OCI-LY1 (cell line): ENCODE data around the gene MCEMP1.
A peak's percentile ranks its signal among the peaks of the same experiment; 100 is the strongest.

Experiments used
- H2AFZ ChIP-seq: fragments of 200-600 bp; sonication (generic), shearing (Covaris generic); 2 replicates; pipeline ENCODE4 v1.6.0; 2014; ENCODE audit warnings: antibody characterized with exemption, mild to moderate bottlenecking, low read length
- H3F3A ChIP-seq: fragments of 200-600 bp; sonication (generic), shearing (Covaris generic); 2 replicates; pipeline ENCODE4 v1.6.0; 2014; ENCODE audit warnings: mild to moderate bottlenecking, antibody characterized with exemption, low read length, moderate library complexity; ENCODE audit not compliant: insufficient read depth
- H3K27ac ChIP-seq: fragments of 200-600 bp; sonication (generic); 2 replicates; pipeline ENCODE4 v1.5.1; 2014; ENCODE audit warnings: low read length, mixed run types, mild to moderate bottlenecking, low read depth; ENCODE audit not compliant: poor library complexity, severe bottlenecking
- H3K27me3 ChIP-seq: fragments of 200-600 bp; sonication (generic); 2 replicates; pipeline ENCODE4 v1.6.0; 2014; ENCODE audit warnings: antibody characterized with exemption, mild to moderate bottlenecking, low read length, moderate library complexity; ENCODE audit not compliant: insufficient read depth
- H3K36me3 ChIP-seq: fragments of 200-600 bp; sonication (generic); 2 replicates; pipeline ENCODE4 v1.6.1; 2014; ENCODE audit warnings: mild to moderate bottlenecking, antibody characterized with exemption, low read length, moderate library complexity, mixed read lengths; ENCODE audit not compliant: insufficient read depth
- H3K4me1 ChIP-seq: fragments of 200-600 bp; sonication (generic); 2 replicates; pipeline ENCODE4 v1.5.1; 2014; ENCODE audit warnings: mild to moderate bottlenecking, low read length, moderate library complexity; ENCODE audit not compliant: insufficient read depth, severe bottlenecking
- H3K4me2 ChIP-seq: fragments of 200-600 bp; sonication (generic), shearing (Covaris generic); 2 replicates; pipeline ENCODE4 v1.6.1; 2014; ENCODE audit warnings: low read length
- H3K4me3 ChIP-seq: fragments of 200-600 bp; sonication (generic); 2 replicates; pipeline ENCODE4 v1.5.1; 2014; ENCODE audit warnings: low read length, low read depth, mild to moderate bottlenecking, mixed read lengths; ENCODE audit not compliant: poor library complexity, severe bottlenecking
- H3K79me2 ChIP-seq: fragments of 200-600 bp; shearing (Covaris generic); 2 replicates; pipeline ENCODE4 v1.6.1; 2016; ENCODE audit warnings: mixed run types, low read length, mixed read lengths; ENCODE audit not compliant: insufficient read depth
- H3K9ac ChIP-seq: fragments of 200-600 bp; sonication (generic), shearing (Covaris generic); 2 replicates; pipeline ENCODE4 v1.6.1; 2014; ENCODE audit warnings: mild to moderate bottlenecking, low read length, mixed read lengths
- H3K9me2 ChIP-seq: fragments of 200-600 bp; sonication (generic), shearing (Covaris generic); 2 replicates; pipeline ENCODE4 v1.6.1; 2014; ENCODE audit warnings: low read depth, mild to moderate bottlenecking, low read length, mixed read lengths
- H3K9me3 ChIP-seq: fragments of 200-600 bp; shearing (Covaris generic); 2 replicates; pipeline ENCODE4 v1.6.1; 2014; ENCODE audit warnings: low read length, mixed read lengths
- H4K20me1 ChIP-seq: fragments of 200-600 bp; sonication (generic), shearing (Covaris generic); 2 replicates; pipeline ENCODE4 v1.6.0; 2016; ENCODE audit warnings: mild to moderate bottlenecking, low read length; ENCODE audit not compliant: insufficient read depth
- CTCF ChIP-seq: fragments of 200-600 bp; sonication (generic), shearing (Covaris generic); IDR thresholded peaks from 2 replicates; pipeline ENCODE4 v1.5.1; 2017; ENCODE audit warnings: mild to moderate bottlenecking, antibody characterized with exemption, low read length, moderate library complexity, mixed read lengths
- EZH2 ChIP-seq: fragments of 200-600 bp; sonication (generic), shearing (Covaris generic); IDR thresholded peaks from 2 replicates; pipeline ENCODE4 v1.8.0; 2017; ENCODE audit warnings: borderline replicate concordance, mixed run types, mild to moderate bottlenecking, antibody characterized with exemption, low read length, moderate library complexity, mixed read lengths

Gene MCEMP1

DNA sequence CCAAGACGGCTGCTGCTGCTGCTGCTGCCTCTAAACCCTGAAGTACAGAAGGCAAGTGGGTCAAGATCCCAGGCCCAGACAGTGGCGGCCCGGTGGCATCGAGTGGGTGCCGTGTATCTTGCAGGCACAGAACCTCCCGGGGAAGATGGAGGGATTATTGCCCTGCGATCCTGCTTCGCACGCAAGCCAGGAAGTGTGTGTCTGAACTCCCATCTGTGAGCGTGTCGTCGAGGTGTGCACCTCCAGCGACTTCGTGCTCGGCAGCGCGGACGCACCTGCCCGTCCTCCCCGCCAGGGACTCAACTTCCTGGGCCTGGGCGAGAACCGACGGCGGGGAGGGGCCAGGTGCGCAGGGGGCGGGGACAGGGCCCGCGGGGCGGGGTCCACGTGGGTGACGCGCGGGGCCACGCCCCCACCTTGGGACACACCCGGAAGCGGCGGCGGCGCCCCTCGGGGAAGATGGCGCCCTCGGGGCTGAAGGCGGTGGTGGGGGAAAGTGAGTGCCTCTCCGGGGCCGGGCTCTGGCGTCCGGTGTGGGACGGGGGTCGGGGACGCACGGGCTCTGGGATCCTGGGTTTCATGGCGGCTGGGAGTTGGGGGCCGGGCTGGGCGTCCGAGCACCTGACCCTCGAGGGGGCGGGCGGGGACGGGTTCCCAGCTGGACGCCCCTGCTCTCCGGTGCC, 40.1 kb upstream of the MCEMP1 start, which contains the start of gene STXBP2:
Gene STXBP2, plus strand, starts transcription at position 420 of the 683 bp plus-strand sequence. Its CDS starts 40 bp downstream, at position 460.
- Histone ChIP-seq H3F3A (no peaks in the 10 kb centered on the region; the same call in 1 of the 2 replicates), H3K27me3 (no peaks in the 10 kb centered on the region), H3K9me2 (no peaks in the 10 kb centered on the region), H3K79me2 (no peaks in the 10 kb centered on the region), H3K9ac (peak within 1 kb of the TSS; percentile 99), H3K27ac (peak within 1 kb of the TSS; percentile 18), H3K4me3 (peak within 1 kb of the TSS; percentile 100), H3K4me2 (peak within 1 kb of the TSS; percentile 99), H3K4me1 (peaks cover 13% of the 10 kb centered on the region), H4K20me1 (no peaks in the 10 kb centered on the region), H3K36me3 (no peaks in the 10 kb centered on the region; the same call in 1 of the 2 replicates), H3K9me3 (no peaks in the 10 kb centered on the region), H2AFZ (no peak within 1 kb of the TSS)
- TF ChIP-seq EZH2 (no peak), CTCF (no peak)

DNA sequence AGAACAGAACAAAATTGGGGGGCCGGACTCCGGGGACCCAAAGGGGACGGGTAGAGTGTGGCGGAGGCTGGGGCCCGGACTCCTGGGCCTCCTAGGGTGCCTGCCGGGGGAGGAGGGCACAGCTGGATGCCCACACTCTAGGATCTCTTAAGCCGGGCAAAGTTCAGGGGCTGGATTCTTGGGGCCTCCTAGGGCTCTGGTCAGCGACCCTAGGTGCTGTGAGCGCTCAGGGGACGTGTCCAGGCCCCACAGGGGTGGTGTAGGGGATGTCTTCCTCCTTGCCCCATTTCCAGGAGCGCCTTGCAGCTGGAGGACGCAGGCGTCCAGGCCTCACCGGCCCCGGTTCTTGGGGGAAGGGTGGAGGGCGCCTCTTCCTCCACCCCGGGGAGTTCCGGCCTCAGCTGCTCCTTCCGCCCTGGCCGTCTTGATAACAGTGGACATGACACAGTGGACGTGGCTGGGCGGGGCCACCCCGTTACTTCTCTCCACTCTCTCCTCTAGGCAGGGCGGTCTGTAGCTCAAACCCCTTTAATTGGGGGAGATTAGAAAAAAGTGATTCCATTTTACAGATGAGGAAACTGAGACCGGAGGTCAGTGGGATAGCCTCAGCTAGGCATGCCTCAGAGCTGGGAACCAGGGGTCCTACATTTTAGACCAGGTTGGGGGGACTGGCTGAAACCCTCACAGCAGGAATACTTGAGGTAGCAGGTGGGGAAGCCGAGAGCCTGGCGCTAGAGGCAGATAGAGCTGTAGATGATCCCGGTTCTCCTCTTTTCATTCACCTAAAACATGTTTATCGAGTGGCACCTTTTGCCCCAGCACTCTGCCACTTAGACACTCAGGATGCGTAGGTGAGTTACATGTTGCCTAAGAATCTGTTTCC, 39.3 kb upstream of the MCEMP1 start:
- Histone ChIP-seq H3K36me3 (no peaks in the 10 kb centered on the region; the same call in 1 of the 2 replicates), H4K20me1 (no peaks in the 10 kb centered on the region), H3K27me3 (no peaks in the 10 kb centered on the region), H3K27ac (peak overlapping the region; percentile 18), H2AFZ (no peak overlapping the region), H3K79me2 (no peaks in the 10 kb centered on the region), H3K4me1 (peaks cover 13% of the 10 kb centered on the region), H3K9me3 (no peaks in the 10 kb centered on the region), H3K4me2 (peak overlapping the region; percentile 99), H3K9ac (peak overlapping the region; percentile 99), H3K9me2 (no peaks in the 10 kb centered on the region), H3F3A (no peaks in the 10 kb centered on the region; the same call in 1 of the 2 replicates), H3K4me3 (peak overlapping the region; percentile 100)
- TF ChIP-seq CTCF, result no peak
- no peak for TF ChIP-seq EZH2

GRCh38 chr19:7638802-7639465, 38.0 kb upstream of the MCEMP1 start:
- Histone ChIP-seq H3K4me2 (no peak overlapping the region), H3K4me3 (no peak overlapping the region), H3F3A (no peaks in the 10 kb centered on the region; the same call in 1 of the 2 replicates), H4K20me1 (no peaks in the 10 kb centered on the region), H3K27me3 (no peaks in the 10 kb centered on the region), H3K36me3 (no peaks in the 10 kb centered on the region), H3K9me2 (no peaks in the 10 kb centered on the region), H3K79me2 (no peaks in the 10 kb centered on the region), H3K27ac (no peak overlapping the region), H2AFZ (no peak overlapping the region), H3K9ac (no peak overlapping the region), H3K4me1 (peaks cover 13% of the 10 kb centered on the region), H3K9me3 (no peaks in the 10 kb centered on the region)
- TF ChIP-seq CTCF, result no peak
- TF ChIP-seq EZH2, result no peak
